Measurements from ENCODE around the gene CLNK. TPM values are rescaled to one million over a fixed set of nuclear protein-coding genes. Genes with fewer than 3 reads are reported as not detected.
A peak's percentile ranks its signal among the peaks of the same experiment; 100 is the strongest.

Gene CLNK
- total and polyA plus RNA-seq, 7 donors, result 0.01 to 0.09 TPM; not detected in 5

DNA sequence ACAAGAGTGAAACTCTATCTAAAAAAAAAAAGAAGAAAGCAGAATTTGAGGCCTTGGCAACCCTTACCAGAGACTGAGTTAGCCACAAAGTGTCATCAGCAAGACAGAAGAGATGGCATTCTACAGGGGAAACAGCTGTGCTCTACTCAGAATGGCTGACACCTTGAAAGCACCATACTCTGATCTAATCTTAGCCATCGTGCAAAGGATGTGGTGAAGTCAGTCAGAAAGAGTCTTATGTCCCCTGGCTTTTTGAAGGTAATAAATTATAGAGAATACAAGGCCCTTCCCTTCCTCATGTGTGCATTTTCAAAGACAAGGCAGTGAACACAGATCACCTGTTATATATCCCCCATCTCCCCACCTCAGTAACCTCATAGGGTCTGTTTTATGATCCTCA, 13.2 kb downstream of the CLNK start:
- no peak for ATAC-seq
- TF ChIP-seq, protein P1, sequence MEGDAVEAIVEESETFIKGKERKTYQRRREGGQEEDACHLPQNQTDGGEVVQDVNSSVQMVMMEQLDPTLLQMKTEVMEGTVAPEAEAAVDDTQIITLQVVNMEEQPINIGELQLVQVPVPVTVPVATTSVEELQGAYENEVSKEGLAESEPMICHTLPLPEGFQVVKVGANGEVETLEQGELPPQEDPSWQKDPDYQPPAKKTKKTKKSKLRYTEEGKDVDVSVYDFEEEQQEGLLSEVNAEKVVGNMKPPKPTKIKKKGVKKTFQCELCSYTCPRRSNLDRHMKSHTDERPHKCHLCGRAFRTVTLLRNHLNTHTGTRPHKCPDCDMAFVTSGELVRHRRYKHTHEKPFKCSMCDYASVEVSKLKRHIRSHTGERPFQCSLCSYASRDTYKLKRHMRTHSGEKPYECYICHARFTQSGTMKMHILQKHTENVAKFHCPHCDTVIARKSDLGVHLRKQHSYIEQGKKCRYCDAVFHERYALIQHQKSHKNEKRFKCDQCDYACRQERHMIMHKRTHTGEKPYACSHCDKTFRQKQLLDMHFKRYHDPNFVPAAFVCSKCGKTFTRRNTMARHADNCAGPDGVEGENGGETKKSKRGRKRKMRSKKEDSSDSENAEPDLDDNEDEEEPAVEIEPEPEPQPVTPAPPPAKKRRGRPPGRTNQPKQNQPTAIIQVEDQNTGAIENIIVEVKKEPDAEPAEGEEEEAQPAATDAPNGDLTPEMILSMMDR (IDR thresholded peaks at IDR 0.05), result no peak
- H3K36me3 ChIP-seq (ENCODE audit: insufficient read depth in 1 of 2, low read depth in 1 of 2), result no peaks in the 10 kb centered on the region

GRCh38 chr4:10670321-10670720, 14.2 kb downstream of the CLNK start:
- TF ChIP-seq, protein P1 (IDR thresholded peaks at IDR 0.05), result no peak
- no peak for ATAC-seq
- Histone ChIP-seq H3K4me1 (no peaks in the 10 kb centered on the region), H3K36me3 (ENCODE audit: insufficient read depth in 1 of 2, low read depth in 1 of 2) (no peaks in the 10 kb centered on the region), H3K27ac (no peak overlapping the region), H3K4me3 (no peak overlapping the region), H3K9me3 (no peaks in the 10 kb centered on the region), H3K27me3 (ENCODE audit: insufficient read depth in 3 of 3, low read length in 2 of 3) (no peaks in the 10 kb centered on the region)
- intact Hi-C loops (cut with DNase I), result no loop called here
- WGBS, 3 donors, result 58 to 69% (median 66%) methylated on average over 3 of the region's 3 CpGs
- DNase-seq, result no peak

More for the DNA sequence above, 13.2 kb downstream of the CLNK start:
- no peaks in the 10 kb centered on the region for H3K4me1 ChIP-seq
- DNase-seq, result no peak
- H3K27me3 ChIP-seq (ENCODE audit: insufficient read depth in 3 of 3, low read length in 2 of 3), result no peaks in the 10 kb centered on the region
- intact Hi-C loops (cut with DNase I), result no loop called here
- no peak overlapping the region for H3K27ac ChIP-seq
- H3K4me3 ChIP-seq, result no peak overlapping the region
- WGBS, 3 donors, result 30 to 43% (median 36%) methylated on average over 1 of the region's 1 CpG
- no peaks in the 10 kb centered on the region for H3K9me3 ChIP-seq

DNA sequence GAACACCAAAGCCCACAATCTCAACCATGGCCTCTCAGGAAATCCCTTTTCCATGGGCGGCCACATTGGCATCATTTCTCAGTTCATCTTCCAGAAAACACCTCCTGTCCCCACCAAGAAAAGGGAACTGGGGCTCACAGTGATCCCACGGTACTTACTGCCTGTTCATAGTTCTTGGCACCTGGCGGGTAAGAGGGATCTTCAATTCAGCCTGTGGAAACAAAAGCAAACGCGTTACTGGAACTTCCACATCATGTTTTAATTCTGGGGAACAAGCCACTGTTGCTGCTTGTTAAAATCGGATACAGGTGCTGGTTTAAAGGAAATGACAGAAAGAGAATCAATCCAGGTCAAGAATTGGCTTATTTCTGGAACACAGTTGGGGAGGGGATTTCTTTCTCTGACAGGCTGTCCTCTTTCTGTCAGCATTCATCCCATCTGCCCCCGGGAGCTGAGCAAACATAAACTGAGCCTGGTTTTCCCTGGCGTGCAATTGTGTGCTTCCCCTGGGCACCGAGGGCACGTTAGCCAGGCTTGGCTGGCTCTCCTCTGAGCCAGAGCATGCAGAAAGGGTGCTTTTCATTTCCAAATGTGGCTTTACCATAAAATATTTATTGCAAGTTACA, 16.8 kb downstream of the CLNK start:
- TF ChIP-seq, protein P1 (IDR thresholded peaks at IDR 0.05), result no peak
- intact Hi-C loops (cut with DNase I), result no loop called here
- DNase-seq, result no peak
- no peak for ATAC-seq
- H3K36me3 ChIP-seq (ENCODE audit: insufficient read depth in 1 of 2, low read depth in 1 of 2), result no peaks in the 10 kb centered on the region
- no peaks in the 10 kb centered on the region for H3K4me1 ChIP-seq
- no peak overlapping the region for H3K27ac ChIP-seq
- H3K9me3 ChIP-seq, result no peaks in the 10 kb centered on the region
- 23 to 51% (median 29%) methylated on average over 10 of the region's 10 CpGs for WGBS, 3 donors
- H3K4me3 ChIP-seq, result no peak overlapping the region
- no peaks in the 10 kb centered on the region for H3K27me3 ChIP-seq (ENCODE audit: insufficient read depth in 3 of 3, low read length in 2 of 3)

DNA sequence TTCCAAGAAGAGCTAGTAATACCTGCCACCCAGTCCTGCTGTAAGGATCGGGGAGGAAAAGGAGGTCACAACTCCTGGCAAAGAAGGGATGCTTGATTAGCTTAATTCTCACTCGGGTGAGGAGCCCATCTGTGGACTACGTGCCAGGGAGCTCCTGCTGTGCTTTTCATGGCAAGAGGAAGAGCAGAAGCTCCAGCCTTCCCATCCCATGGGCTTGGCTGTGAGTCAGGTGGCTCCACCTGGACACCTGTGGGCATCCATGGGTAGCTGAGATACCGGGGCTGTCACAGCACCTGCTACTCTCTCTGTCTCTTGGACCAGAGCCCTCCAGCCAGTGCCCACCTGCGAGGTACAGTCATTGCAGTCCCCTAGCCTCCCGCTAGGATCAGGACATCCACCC, 18.0 kb downstream of the CLNK start:
- DNase-seq, result no peak
- TF ChIP-seq, protein P1 (IDR thresholded peaks at IDR 0.05), result no peak
- intact Hi-C loops (cut with DNase I), result no loop called here
- Histone ChIP-seq H3K9me3 (no peaks in the 10 kb centered on the region), H3K4me3 (no peak overlapping the region), H3K27me3 (ENCODE audit: insufficient read depth in 3 of 3, low read length in 2 of 3) (no peaks in the 10 kb centered on the region), H3K4me1 (no peaks in the 10 kb centered on the region), H3K36me3 (ENCODE audit: insufficient read depth in 1 of 2, low read depth in 1 of 2) (no peaks in the 10 kb centered on the region), H3K27ac (no peak overlapping the region)
- 63 to 82% (median 73%) methylated on average over 6 of the region's 6 CpGs for WGBS, 3 donors
- ATAC-seq, result no peak

DNA sequence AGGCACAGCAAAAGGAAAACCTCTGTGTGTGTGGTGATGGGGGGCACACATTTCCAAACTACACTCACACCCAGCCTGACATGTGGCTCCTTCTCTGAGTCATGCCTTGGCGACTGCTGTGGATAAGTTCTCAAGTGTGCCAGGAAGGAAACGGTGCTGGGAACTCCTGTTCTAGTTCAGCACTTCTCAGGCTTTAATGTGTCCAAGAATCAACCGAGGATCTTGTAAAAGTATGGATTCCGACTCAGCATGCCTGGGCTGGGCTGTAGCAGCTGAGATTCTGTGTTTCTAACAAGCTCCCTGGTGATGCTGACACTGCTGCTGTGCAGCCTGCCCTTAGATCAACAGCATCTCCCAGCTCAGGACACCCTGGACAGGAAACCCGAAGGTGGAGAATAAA, 20.2 kb downstream of the CLNK start:
- ATAC-seq (no peak), DNase-seq (peak in 1 of 2 donors; percentile 30)
- Histone ChIP-seq H3K27ac (no peak overlapping the region), H3K4me1 (no peaks in the 10 kb centered on the region), H3K27me3 (ENCODE audit: insufficient read depth in 3 of 3, low read length in 2 of 3) (no peaks in the 10 kb centered on the region), H3K4me3 (no peak overlapping the region), H3K36me3 (ENCODE audit: insufficient read depth in 1 of 2, low read depth in 1 of 2) (no peaks in the 10 kb centered on the region), H3K9me3 (no peaks in the 10 kb centered on the region)
- TF ChIP-seq, protein P1 (IDR thresholded peaks at IDR 0.05), result no peak
- intact Hi-C loops (cut with DNase I), result no loop called here
- 29 to 42% (median 36%) methylated on average over 5 of the region's 5 CpGs for WGBS, 3 donors

All from psoas muscle (tissue), 8 donors.